Hematopoietic multipotent progenitor cell treated with erythropoietin and hydrocortisone succinate and interleukin-3 and kit ligand, for 6 days (in vitro differentiated cells): ENCODE measurements around the gene FIBP.

Experiments
- DNase-seq: peaks from one replicate; pipeline ENCODE4 v3.0.0-alpha.2; 2015

The FIBP gene

DNA sequence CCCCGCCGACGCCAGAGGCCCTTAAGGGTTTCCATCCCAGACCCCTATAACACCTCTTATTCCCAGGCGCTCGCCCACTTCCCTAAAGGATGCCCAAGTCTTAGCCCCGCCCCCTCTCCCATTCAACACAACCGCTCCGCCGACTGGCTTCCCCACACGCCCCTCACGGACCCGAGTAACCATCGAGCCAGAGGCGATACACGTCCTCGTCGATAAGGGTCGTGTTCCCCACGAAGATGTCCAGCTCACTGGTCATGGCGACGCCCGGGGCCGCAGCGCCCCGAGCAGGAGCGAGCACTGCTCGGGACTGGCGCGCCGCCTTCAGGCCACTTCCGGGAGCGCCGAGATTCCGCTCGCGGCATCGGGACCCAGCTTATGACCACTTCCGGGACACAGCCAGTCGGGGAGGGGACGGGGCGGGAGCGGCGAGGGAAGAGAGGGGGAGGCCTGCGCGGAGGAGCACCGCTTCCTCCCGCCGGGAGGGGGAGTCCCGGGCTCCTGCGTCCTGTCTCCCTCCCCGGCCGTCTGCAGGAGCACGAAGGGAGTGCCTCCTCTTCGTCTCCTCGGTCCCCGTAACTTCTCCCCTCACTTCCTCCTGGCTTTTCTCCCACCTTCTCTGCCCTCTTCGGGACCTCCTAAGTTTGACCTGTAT lies at the start of gene FIBP:
FIBP (minus strand) TSS at position 309 of the 652 bp plus-strand sequence; CDS start at position 256, 53 bp downstream.
- peak; percentile 98 for DNase-seq

DNA sequence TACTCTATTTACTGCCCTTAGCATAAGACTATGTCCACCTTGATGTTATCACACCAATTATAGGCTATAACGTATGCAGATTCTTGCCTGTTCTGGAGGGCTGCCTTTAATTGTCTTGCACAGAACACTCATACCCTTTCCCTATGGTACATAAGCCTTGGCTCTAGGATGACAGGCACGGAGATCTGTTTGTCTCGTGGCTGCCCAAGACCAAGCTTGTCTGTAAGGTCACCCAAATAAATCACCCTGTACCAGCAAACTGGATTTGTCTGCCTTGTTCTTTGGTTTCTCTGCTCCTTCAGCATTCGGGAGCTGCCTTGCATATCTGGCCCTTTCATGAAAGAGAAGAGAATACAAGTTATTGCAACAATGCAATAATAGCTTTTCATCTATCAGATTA lies 49.5 kb upstream of the FIBP start:
- DNase-seq = no peak

DNA sequence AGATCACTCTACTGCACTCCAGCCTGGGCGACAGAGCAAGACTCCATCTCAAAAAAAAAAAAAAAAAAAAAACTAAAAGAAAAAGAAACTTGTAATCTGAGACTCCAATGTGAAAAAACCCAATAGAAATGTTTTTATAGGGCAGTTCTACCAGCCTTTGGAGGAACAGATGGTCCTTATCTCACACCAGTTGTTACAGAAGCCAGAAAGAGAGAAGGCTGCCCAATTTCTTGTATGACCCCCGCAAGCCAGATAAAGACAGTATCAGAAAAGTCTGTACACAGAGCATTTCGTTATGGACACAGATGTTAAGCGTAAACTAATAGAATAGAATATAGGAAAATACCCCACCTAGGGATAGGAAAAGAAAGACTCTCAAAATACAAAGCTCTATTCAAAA lies 45.7 kb upstream of the FIBP start:
- DNase-seq = peak; percentile 98

DNA sequence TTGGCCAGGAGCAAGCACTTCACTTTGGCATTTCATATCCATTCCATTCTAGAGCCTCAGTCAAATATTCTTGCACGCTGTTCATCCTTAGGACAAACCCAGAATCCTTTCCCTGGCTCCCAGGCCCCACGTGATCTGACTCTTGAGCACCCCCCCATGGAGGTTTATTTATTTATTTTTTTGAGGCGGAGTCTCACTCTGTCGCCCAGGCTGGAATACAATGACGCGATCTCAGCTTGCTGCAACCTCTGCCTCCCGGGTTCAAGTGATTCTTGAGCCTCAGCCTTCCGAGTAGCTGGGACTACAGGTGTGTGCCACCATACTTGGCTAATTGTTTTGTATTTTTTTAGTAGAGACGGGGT lies 44.3 kb upstream of the FIBP start:
- DNase-seq = peak; percentile 61

DNA sequence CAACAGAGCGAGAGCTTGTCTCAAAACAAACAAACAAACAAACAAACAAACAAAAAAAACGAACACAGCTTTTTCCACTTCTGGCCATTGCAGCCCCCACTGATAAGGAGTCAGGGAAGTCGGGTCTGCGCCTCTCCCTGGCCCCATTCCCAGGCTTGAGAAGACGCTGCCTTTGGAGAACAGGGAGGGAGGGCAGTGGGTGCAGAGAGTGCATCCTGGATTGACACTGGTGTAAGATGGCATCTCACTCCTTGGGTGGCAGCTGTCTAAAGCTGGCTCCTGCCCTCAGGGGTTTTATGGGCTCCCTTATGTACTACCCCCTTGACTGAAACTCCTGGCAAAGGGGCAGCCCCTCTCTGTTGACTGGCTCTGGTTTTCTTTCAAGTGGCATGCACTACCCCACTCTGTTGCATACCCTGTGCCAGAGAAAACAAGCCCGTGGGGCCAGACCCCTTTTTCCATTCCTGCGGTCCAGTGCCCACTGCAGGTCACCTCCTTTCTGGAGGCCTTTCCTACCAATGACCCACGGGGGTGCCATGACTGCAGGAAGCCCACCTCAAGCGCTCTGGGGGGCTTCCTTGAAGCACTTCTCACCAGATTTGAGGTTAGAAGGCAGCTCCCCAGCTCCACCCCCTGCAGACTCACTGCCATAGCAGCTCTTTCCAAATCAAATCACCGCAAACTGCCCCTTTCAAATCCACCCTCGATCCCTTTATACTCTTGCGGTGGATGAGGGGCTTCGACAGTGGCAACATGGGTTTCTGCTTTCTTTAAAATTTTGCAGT lies 43.7 kb upstream of the FIBP start:
- no peak for DNase-seq

DNA sequence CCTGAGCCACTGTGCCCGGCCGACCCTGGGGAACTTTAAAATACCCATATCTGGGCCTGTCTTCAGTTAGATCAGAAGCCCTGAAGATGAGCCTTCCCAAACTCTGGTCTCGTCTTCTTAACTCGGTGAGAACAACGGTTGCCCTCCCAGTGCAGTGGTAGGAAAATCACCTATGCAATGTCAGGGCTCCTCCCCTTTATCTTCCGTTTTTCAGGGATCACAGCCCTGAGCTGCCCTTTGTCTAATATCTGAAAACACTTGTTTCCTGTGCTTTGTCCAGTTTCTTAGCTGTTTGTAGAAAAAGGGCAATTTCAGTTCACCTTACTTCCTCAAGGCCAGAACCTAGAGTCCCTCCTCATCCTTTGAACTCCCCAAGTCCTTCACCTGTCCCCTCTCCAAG lies 40.4 kb upstream of the FIBP start:
- peak; percentile 76 for DNase-seq

DNA sequence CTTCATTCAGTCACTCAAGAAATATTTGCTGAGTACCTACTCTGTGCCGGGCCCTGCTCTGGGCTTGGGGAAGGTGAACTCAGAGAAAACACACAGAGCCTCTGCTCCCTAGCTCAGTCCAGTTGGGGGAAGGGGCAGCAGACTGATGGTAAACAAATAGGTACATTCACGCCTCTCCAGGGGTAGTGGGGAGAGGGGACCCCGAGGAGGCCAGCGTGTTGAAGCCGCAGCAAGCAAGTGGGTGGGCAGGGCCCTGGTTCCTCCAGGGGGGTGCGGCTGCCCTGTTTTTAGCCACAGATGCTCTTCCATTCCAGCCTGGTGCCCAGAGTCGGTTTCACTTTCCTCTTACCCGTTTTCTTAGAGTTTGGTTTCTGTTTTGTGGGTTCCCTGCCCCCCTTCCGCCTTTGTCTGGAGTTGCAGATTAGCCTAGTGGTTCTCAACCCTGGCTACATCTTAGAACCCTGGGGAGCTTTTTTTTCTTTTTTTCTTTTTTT lies 39.7 kb upstream of the FIBP start:
- DNase-seq = peak; percentile 97

DNA sequence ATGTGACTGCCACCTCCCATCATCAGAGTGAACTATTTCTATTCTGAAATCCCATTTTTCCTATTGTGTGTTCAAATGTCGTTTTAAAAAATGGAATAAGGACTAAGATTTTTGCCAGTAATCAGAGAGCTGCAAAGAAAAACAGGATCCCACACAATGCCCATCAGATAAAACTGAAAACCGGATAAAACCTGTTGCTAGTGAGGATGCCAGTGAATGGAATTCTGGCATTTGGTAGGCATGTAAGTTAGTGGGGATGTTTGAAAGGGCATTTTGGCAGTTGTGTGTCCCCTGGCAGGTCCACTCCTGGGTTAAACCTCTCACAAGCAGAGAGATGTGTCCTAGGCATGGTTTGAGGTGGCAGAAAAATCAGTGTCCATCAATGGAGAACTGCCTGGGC lies 37.1 kb upstream of the FIBP start:
- DNase-seq = no peak

DNA sequence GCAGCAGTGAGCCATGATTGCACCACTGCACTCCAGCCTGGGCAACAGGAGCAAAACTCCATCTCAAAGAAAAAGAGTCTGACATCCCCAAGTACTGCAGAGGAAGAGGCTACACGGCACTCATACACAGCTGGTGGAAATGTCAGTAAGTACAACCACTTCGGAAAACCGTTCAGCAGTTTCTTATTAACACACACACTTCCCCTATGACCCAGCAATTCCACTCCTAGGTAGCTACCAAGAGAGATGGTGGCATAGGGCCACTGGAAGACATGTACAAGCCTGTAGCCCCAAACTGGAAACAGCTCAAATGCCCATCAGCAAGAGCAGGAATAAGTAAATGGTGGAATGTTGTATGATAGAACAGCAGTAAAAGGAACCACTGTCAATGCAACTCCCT lies 34.3 kb upstream of the FIBP start:
- DNase-seq = no peak

DNA sequence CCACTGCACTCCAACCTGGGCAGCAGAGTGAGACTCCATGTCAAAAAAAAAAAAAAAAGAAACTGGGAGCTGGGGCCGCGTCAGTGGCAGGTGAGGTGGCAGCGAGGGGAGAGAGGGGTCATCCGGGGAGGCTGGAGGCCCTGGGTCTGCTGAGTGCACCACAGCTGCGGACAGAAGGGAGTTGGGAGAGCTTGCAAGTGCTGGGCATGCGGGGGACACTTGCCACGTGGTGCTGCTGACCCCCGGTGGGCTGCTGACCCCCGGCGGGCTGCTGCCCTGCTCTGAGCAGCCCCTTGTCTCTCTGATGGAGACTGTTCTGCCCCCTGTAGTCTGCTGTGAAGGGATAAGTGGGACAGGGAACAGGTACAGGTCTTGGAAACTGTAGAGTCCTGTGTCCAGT lies 33.6 kb upstream of the FIBP start:
- DNase-seq = no peak

DNA sequence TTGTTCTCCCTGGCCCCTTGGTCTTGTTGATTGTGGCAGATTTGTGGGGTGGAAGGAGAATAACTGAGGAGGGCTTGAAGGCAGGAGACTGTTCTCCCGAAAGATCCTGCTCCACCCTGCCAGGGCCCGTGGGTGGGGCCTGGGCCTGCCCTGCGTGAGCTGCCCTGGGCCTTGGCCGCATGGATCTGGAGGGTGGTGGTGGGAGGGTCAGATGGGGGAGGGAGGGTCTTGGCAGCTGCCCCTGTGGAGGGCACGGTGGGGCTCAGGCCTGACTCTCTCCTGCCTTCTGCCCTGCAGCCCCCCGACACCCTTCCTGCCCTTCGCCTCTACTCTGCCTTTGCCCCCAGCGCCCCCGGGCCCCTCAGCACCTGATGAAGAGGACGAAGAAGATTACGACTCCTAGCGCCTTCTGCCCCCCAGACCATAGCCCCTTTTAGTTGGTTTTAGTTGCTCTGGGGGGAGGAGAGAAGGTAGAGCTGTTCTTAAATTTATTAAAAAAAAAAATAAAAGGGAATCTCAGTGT lies 32.8 kb upstream of the FIBP start:
- no peak for DNase-seq

DNA sequence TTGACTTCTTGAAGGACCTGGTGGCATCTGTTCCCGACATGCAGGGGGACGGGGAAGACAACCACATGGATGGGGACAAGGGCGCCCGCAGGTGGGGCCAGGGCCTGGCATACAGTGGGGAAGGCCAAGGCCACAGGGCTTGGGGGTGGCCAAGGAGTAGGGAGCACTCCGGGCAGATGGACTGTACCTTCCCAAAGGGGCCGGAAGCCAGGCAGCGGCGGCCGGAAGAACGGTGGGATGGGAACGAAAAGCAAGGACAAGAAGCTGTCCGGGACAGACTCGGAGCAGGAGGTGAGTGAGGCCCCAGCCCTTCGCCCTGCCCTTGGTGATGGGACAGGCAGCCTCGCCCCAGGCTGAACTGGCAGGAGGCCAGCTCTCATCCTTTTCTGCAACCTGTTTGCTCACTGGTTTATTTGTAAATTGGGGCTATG lies 32.1 kb upstream of the FIBP start:
- DNase-seq = no peak

DNA sequence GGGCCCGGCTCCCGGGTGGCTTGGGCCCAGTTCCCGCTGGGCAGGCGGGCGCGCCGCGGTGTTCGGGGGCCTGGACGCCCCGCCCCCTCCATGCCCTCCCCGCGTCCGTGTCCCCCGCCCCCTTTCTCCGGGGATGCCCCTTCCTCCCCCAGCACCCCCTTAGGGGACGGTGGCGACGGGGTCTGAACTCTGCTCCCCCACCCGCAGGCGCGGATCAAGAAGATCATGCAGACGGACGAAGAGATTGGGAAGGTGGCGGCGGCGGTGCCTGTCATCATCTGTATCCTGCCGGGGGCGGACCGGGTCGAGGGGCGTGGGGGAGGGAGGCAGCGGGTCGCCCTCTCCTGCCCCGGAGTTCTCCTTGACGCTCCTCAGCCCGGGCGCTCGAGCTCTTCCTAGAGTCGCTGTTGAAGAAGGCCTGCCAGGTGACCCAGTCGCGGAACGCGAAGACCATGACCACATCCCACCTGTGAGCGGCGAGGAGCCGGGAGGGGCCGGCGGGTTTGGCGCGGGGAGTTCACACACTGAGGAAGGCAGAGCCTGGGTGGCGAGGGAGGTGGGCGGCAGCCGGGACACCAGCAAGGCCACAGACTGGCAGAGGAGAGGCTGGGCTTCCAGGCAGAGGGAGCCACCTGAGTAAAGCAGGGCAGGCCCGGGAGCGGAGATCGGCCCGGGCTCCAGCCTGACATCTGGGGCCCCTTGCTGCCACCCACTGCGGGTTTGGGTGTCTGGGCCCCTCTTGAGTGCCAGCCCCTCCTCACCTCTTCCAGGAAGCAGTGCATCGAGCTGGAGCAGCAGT lies 31.5 kb upstream of the FIBP start:
- DNase-seq = peak; percentile 63

DNA sequence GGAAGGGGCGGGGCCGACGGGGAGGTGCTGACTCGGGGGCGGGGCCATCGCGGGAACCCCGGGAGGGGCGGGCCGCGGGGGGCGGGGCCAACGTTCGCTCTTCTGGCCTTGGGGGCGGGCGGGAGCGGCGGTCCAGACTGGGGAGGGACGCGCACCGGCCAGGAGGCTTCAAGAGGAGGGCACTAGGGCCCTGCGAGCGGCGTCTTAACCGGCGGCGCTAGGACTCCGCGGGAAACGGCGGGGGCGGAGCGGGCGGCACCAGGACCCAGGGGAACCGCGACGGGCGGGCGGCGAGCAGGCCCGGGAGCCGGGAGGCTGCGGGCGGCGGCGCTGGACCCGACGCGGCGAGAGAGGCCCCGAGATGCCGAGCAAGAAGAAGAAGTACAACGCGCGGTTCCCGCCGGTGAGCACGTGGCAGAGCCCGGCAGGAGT lies 30.9 kb upstream of the FIBP start, which contains the start of gene DRAP1:
DRAP1 (plus strand) TSS at position 286 of the 432 bp plus-strand sequence; CDS start at position 362, 76 bp downstream.
- DNase-seq = peak; percentile 99

DNA sequence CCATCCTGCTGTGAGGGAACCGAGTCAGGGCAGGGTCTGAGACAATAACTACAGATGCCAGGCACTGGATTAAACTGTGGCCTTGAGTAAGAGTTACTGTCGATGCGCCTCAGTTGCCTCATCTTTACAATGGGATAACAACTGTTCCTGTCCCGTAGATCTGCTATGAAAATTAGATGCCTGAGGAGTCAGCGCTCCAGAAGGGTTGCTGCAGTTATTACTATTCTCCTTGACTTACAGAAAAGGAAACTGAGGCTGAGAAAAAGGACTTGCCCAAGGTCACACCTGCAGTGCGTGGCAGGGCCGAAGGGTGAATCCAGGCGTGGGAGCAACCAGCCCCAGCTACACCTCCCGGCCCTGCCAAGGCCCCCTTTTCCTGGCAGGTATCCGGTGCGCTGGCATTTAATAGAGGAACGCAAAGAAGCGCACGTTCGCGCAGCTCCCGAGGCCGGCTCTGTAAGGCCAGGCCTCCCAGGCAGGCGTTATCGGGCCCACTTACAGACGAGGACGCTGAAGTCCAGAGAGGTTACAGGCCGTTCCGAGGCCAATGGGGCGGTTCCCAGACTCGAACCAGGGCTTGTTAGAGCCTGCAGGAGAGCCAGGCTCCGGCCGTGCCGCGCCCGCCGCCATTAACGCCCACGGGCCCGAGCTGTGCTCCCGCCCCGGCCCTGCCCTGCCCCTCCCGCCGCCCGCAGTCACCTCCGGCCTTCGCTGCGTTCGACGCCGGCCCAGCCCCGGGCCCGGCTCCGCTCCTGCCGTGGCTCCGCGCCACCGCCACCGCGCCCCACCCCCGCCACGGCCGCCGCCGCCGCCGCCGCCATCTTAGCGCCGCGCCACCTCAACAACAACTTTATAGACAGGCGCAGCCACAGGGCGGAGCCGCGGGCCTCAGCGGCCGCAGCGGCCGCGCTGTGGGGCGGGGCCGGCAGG lies 30.2 kb upstream of the FIBP start, which contains the start of gene C11orf68:
C11orf68 (minus strand) TSS at position 852 of the 930 bp plus-strand sequence; CDS start at position 821, 31 bp downstream.
- DNase-seq = peak; percentile 61

DNA sequence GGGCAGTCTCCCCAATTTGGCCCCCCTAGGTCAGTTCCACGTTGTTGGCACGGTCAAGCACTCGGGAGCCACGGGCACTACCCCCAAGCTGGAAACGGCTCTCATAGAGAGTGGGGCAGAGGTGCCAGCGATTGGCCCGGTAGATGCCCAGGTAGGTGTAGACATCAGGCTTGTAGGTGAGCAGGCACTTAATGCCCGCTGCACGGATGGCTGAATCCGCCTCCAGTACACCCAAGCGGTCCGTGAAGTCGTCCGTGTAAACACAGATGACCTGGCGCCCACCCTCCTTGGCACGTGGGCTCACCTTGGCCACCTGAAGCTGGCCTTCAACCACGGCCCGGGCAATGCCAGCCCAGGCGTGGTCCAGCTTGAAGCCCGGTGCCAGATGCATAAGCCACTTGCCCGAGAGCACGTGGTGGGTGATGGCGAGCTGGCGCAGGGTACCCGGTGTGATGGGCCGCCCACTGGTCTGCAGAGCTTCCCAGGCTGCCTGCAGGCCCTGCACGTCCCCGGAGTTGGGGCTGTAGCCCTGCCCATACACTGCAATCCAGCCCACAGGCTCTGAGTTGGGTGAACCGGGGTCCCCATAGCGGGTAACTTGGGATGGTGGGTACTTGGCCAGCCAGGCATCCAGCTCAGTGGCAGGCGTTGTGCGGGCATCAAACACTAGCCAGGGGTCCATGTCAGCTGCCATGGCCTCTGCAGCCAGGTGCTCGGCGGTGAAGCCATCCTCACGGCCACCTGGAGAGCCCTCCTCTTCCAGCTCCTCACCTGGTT lies 29.4 kb upstream of the FIBP start:
- DNase-seq = no peak

DNA sequence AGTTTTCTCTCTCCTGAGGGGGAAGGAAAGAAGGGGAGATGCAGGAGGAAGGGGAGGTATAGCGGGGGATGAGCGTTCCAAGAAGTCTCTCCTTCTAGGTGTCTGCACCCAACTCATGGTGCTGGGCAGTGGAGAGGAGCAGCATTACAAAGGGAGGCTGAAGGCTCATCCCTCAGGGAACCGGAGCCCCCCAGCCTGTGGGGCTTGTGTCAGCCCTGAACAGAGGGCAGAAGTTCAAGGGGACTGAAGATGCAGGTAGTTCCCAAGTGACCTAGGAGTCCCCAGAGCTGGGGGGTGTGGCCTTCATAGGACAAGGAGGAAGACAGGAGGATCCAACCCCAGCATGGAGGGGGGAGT lies 28.8 kb upstream of the FIBP start:
- no peak for DNase-seq

DNA sequence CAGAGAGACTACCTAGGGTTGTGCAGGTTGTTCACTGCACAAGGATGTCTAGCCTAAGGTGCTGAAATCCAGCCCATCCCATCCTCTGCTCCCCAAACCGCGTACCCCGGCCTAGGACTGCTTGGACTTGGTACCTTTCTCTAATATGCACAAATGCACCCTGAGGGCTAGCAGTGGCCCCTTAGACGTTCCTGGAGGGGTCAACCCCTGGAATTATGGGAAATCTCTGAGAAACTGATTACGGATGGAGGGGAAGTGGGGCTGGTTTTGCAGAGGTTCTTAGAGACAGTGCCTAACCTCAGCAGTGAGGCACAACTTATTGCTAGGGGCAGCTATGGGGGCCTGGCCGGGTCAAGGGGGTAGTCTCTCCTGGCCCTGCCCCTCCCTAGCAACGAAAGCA lies 28.1 kb upstream of the FIBP start:
- no peak for DNase-seq

DNA sequence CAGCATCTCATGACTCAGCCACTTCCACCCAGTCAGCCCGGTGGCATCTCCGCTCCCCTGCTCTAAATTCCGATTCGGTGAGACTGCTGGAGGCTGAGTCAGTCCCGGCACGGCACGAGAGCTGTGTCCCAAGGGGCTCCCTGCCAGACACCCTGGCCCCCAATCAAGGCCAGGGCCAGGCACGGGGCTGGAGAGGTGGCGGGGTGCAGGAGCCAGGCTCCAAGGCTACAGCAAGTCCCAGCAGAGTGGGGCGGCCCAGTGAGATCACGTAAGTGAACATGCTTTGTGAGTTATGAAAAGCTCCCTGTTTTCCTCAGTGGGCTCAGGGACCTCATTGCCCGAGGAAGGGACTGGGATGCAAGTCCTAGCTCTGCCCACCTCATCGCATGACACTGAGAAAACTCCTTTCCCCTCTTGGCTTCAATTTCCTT lies 27.6 kb upstream of the FIBP start:
- DNase-seq = peak; percentile 68

DNA sequence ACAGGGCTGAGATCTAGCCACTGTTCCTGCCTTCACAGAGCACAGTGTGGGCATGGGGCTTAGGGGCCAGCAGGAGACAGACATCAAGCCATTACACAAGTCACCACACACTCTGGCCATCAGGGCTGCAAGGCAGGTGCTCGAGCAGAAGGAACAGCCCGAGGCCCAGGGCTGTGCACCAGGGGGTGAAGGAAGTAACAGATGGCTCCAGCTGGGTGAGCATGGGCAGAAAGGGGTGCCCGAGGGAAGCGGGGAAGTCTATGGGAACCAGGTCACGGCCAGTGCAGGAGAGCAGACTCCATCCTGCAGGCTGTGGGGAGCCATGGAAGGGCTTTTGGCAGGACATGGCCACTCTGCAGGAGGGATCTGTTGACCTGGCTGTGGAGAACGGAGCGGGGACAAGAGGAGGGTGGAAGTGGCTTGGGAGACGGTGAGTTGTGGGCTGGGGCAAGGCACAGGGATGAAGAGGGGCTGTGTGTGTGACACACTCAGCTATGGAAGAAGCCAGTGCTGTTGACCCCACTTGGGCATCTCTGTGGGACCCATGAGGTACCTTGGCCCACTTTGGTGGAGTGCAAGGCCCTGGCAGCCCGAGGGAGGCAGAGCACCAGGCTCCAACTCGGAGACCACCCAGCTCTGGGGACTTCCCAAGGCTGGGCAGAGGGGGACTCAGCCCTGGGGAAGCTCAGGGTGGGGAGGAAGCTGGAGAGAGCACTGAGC lies 27.0 kb upstream of the FIBP start:
- no peak for DNase-seq
